Fibroblast of peridontal ligament (primary cell): Measurements from ENCODE around the gene ARF1.

Experiments
- DNase-seq: peaks from one replicate; pipeline ENCODE4 v3.0.0-alpha.2; 2010; ENCODE audit errors: extremely low read depth

ARF1 gene

GRCh38 chr1:228122921-228123441 is 40.5 kb downstream of the ARF1 start:
- no peak for DNase-seq

DNA sequence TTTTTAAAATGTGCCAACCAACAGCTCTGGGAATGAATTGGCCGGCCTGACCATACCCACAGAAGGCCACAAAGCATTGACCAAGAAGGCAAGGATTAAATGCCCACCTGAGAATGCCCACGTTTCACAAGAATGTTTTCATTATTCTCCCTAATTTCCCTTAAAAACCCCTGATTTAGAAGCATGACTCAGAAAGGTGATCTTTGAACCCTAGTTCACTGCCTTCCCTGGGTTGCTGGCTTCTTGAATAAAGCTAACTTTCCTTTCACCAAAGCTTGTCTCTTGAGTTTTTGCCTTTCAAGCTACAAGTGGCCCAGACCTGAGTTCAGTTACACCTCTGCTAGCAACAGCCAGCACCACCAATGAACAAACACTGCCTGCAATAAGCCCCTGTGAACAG is 41.0 kb downstream of the ARF1 start:
- no peak for DNase-seq

GRCh38 chr1:228125185-228125584 is 42.7 kb downstream of the ARF1 start:
- no peak for DNase-seq

- no peak for DNase-seq
Measured at GRCh38 chr1:228131766-228132165, 49.3 kb downstream of the ARF1 start.

DNA sequence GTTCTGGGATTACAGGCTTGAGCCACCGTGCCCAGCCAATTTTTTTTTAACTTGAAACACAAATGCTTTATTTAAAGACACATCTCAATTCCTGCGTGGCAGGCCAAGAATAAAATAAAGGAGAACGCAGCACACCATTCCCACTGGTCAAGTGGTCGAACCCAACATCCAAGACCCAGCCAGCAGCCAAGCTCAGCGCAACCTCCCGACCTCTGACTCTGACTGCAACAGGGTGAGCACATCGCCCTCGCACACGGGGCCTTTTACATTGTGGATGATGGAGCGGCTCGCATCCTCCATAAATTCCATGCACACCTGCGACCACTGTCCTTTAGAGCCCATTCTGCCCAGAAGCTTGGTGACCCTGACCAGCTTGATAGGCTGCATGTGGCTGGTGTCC is 52.1 kb downstream of the ARF1 start:
- no peak for DNase-seq

- DNase-seq: no peak
Measured at GRCh38 chr1:228136901-228137300, 54.4 kb downstream of the ARF1 start.

DNA sequence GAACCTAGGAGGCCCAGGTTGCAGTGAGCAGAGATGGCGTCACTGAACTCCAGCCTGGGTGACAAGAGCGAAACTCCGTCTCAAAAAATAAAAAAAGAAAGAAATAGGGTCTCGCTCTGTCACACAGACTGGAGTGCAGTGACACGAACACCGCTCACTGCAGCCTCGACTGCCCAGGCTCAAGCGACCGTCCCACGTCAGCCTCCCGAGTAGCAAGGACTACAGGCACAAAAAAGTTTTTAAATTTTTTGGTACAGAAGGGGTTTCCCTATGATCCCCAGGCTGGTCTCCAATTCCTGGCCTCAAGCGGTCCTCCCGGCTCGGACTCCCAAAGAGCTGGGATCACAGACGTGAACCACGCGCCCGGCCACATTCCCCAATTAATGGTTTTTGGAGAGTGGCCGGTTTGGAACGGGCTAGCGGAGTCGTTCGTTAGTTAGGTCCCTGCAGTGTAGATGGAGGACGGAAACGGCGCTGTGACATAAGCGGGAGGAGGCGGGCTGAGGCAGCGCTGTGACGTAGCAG is 57.0 kb downstream of the ARF1 start:
- no peak for DNase-seq

GRCh38 chr1:228139931-228140723 is 57.6 kb downstream of the ARF1 start, which contains the start of gene GUK1:
GUK1 (plus strand) TSS chr1:228140279; CDS start chr1:228140303, 24 bp downstream.
- DNase-seq: peak; percentile 98

- DNase-seq: peak; percentile 5
Measured at GRCh38 chr1:228140724-228141225, 58.3 kb downstream of the ARF1 start.

GRCh38 chr1:228141226-228142044 is 58.9 kb downstream of the ARF1 start:
- peak; percentile 63 for DNase-seq

GRCh38 chr1:228142155-228142691 is 59.7 kb downstream of the ARF1 start:
- DNase-seq: no peak

GRCh38 chr1:228142701-228143136 is 60.2 kb downstream of the ARF1 start:
- no peak for DNase-seq

GRCh38 chr1:228143480-228144192 is 61.1 kb downstream of the ARF1 start:
- DNase-seq: no peak

DNA sequence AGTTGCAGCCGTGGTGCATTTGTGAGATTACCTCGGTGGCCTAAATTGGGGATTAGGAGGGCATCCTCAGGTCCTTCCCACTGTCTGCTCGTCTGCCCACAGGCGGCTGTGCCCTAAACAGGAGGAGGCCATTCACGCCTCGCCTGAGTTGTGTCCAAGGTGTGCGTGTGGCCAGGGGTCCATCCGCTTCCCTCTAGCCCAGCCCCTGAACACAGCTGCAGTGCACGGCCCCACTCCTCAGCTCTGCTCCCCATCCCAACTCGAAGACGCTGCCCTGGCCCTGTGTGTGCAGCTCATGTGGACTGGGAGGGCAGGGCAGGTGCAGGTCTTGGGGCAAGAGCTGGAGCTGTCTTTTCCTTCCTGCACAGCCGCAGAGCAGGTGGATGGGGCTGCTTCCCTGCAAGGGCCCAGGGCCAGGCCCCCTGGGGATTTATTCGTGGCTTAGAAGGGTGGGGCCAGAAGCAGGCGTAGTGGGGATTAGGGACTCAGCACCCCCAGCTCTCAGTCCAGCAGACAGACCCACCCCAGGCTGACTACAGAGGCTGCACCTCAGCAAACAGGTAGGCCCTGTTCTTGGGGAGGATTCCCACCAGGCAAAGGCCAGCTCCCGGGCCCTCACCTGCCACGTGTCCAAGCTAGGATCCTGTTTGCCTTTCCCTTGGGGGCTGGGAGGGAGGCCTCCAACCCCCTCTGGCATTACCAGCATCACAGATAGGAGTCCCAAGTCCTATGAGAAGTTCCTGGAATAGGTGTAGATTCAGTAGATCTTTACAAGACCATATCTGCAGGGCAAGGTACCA is 61.9 kb downstream of the ARF1 start:
- DNase-seq: no peak

- no peak for DNase-seq
Measured at GRCh38 chr1:228144993-228145343, 62.5 kb downstream of the ARF1 start.

GRCh38 chr1:228145463-228146416 is 63.2 kb downstream of the ARF1 start:
- no peak for DNase-seq

GRCh38 chr1:228146417-228147150 is 64.1 kb downstream of the ARF1 start:
- no peak for DNase-seq

DNA sequence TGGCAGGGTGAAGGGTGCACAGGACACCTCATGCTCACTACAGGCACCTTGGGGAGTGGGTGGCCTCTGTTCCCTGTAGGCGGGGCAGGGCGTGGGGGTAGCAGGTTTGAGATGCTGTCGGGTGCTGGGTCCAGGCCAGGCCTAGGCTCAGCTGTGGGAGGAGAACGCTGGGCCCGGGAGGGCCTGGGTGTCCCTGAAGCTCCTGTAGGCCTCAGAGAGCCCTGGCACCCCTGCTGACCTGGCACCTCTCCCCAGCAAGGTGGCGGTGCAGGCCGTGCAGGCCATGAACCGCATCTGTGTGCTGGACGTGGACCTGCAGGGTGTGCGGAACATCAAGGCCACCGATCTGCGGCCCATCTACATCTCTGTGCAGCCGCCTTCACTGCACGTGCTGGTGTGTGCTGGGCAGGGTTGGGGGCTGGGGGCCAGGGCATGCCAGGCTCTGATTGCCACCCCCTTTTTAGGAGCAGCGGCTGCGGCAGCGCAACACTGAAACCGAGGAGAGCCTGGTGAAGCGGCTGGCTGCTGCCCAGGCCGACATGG is 64.7 kb downstream of the ARF1 start:
- no peak for DNase-seq
